Pulmonary artery endothelial cell (primary cell): ENCODE results near the gene BCAP31. TPM values are rescaled to one million over a fixed set of nuclear protein-coding genes. Genes with fewer than 3 reads are reported as not detected.
"Not testable (repeated sequence)": the region's sequence is repeated elsewhere in the genome, so short reads cannot be mapped to it uniquely, and the experiment has no call there.

Experiments used
- DNase-seq: peaks from one replicate; pipeline ENCODE4 v3.0.0-alpha.2; 2011; ENCODE audit warnings: low read depth, low spot score
- total RNA-seq: library from RNA; depleted of rRNA; stranded (reverse); fragments of >200 nt; gene quantifications from 2 replicates; pipeline ENCODE4 v1.2.3, GENCODE V29; 2014

BCAP31 gene
- total RNA-seq, 1 donor from 2014 or later = 323 TPM

DNA sequence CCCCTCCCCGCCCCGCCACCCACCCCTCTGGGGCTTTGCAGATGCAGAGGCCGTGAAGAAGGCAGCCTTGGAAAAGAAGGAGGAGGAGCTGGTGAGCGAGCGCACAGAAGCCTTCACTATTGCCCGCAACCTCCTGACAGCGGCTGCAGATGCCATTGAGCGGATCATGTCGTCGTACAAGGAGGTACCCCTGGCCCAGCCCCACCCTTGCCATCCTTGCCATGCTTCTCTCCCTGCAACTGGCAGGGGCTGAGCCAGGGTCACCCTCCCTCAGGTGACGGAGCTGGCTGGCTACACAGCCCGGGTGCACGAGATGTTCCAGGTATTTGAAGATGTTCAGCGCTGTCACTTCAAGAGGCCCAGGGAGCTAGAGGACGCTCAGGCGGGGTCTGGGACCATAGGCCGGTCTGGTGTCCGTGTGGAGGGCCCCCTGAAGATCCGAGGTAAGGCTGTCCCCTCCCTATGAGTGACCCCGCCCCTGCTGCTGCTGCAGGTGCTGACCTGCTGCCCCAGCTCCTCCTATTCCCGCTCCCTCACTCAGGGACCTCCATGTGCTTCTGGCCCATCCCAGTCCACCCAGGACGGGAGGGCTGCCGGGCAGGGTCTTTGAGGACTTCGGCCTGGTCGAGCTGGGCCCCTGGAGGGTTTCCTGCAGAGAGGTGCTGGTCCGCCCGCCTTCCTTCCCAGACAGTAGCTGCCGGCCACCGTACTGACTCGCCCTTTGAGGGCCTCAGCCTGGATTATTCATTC, 12.1 kb upstream of the BCAP31 start:
- DNase-seq = no peak

DNA sequence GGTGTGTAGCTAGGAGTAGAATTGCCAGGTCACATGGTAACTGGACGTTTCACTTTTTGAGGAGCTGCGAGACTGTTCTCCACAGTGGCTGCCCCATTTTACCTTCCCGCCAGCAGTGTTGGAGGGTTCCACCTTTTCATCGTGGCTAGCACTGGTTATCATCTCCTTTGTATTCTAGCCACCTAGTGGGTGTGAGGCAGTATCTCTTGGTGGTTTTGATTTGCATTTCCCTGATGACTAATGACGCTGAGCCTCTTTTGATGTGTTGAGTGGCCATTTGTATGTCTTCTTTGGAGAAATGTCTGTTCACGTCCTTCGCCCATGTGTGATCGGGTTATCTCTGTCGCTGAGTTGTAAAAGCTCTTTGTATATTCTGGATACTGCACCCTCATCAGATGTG, 11.1 kb upstream of the BCAP31 start:
- DNase-seq = no peak

DNA sequence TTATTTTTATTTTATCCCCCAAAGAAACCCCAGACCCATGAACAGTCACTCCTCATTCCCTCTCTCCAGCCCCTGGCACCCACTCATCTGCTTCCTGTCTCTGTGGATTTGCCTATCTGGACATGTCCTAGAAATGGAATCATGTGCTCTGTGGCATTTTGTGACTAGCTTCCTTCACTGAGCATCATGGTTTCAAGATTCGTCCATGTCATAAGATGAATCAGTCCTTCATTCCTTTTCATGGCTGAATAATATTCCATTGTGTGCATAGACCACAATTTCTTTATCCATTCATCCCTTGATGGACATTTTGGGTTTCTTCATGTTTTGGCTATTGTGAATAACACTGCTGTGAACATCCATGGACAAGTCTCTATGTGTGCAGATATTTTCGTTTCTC, 10.7 kb upstream of the BCAP31 start:
- no peak for DNase-seq

DNA sequence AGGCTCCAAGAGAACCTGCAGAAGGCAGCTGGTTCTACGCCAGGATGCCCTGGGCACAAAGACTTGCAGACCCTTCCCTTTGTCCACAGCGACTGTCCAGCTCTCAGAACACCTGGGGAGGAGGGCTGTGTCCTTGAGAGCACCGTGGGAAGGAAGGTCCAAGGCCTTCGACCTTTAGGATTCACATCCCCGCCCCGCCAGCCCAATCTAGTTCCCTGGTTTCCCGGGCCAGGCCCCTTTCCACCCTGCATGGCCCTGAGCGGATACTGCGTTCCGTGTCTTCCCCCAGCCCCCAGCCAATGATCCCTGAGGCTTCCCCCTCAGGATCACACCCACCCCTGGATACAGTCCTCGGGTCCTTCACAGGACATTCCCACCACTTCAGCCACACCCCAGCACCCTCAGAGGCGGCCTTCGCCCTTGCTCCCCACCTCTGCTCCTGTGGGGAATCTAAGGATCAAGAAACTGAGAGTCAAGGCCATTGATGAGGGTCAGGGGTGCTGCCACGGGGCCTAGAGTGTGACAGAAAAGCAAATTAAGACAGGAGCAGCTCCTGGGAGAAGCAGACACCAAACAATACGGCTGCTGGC, 9.6 kb upstream of the BCAP31 start:
- DNase-seq = no peak

DNA sequence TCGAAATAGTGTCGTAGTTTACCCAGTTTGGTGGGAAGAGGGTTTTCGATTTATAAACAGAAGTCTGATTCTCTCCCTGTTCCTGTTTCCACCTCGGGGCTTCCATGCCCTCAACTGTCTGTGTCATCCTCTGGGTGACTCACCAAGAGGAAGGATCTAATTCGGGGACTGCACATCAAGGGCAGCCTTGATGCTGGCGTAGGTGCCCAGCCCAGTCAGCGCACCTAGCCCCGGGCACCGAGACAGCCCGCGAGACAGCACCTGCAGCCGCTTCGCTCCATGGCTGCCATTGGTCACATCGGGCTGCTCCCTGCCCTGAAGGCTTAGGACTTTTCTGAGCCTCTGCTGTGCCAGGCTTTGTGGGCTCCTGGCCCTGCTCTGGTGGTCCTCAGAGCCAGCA, 8.2 kb upstream of the BCAP31 start:
- DNase-seq = no peak

DNA sequence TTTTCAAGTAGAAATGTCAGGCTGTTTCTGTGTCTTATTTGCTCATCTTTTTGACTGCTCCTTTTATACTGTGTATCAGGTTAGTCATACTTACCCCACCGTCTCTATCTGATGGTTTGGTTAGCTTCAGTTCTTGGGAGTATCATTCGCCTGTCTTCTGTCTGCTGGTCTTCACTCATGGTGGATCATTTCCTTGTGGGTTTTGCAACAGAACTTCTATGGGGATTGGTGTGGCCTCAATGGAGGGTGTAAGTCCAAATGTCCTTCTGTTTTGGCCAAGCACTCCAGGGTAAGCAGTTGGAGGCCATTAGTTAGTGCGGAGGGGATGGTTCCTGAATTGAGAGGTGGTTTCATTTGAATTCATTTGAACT, 7.6 kb upstream of the BCAP31 start:
- no peak for DNase-seq

DNA sequence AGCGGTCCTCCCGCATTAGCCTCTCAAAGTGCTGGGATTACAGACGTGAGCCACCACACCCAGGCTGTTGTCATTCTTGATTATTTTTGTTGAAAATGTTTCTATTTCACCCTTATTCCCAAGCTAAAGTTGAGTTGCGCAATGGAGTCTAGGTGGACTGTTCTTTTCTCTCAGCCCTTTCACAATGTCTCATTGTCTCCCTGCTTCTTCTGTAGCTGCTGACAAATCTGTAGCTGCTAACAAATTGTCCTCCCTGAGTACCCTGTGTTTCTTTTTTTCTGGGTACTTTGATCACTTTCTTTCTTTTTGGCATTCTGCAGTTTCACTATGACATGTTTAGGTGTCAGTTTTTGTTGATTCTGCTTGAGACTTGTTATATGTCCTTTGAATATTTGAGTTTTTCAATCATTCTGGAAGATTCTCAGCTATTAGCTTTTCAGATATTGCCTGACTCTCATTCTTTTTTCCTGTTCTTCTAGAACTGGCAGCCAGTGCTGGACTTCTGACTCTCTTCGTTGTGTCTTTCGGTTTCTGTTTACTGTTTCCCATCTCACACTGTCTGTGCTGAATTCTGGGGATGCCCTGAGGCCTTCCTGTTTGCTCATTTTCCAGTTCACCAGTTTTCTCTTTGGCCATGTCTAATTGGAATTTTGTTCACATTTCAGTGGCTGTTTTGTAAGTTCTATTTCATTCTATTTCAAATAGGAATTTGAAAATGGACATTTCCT, 7.1 kb upstream of the BCAP31 start:
- no peak for DNase-seq

DNA sequence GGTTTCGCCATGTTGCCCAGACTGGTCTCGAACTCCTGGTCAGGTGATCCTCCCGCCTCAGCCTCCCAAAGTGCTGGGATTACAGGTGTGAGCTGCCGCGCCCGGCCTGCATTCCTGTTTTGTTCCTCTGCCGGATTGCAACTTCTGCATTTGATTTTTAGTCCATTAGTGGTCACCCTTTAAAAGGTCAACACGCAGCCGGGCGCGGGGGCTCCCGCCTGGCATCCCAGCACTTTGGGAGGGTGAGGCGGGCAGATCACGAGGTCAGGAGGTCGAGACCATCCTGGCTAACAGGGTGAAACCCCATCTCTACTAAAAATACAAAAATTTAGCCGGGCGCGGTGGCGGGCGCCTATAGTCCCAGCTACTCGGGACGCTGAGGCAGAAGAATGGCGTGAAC, 5.9 kb upstream of the BCAP31 start:
- not testable (repeated sequence) for DNase-seq

DNA sequence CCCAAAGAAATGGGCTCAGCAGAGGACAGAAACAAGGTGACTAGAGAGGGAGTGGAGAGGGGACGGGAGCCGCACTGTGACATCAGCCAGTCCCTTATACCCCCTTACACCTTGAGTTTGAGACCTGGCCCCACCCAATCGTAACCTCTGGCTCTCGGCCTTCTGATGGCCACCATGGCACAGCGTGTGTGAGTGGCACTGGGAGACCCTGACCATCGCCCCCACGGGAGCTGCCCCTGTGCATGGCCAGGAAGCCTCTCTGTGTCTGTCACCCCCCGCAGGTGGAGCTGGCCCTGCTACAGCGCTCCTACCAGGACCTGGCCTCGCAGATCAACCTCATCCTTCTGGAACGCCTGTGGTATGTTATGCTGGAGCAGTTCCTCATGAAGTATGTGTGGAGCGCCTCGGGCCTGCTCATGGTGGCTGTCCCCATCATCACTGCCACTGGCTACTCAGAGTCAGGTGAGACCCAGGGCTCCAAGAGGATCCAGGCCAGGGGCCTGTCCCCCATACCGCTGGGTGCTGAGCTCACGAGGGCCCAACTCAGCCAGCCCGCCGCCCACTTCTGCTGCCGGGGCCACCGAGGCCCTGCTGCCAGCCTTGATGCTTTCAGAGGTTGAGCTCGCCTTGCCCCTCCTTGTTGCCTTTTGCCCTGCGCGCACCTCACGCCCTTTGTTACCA, 4.9 kb upstream of the BCAP31 start:
- DNase-seq = no peak

DNA sequence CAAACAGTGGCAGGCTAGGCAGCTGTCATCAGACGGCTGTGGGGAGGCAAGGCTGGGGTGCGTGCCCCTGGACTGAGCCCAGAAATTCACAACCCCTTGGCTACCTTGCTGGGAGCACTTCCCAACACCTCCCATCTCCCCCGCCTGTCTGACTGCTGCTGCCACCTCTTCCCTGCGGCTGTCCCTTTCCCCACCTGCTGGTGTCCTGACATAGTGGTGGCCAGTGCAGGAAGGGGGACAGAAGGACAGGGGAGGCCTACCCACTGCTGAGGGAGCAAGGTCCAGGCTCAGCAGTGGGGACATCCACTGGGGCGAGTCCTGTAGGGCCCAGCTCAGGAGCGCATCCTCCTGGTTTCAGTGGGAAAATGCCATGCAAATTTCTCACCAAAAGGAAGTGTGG, 3.9 kb upstream of the BCAP31 start:
- no peak for DNase-seq

DNA sequence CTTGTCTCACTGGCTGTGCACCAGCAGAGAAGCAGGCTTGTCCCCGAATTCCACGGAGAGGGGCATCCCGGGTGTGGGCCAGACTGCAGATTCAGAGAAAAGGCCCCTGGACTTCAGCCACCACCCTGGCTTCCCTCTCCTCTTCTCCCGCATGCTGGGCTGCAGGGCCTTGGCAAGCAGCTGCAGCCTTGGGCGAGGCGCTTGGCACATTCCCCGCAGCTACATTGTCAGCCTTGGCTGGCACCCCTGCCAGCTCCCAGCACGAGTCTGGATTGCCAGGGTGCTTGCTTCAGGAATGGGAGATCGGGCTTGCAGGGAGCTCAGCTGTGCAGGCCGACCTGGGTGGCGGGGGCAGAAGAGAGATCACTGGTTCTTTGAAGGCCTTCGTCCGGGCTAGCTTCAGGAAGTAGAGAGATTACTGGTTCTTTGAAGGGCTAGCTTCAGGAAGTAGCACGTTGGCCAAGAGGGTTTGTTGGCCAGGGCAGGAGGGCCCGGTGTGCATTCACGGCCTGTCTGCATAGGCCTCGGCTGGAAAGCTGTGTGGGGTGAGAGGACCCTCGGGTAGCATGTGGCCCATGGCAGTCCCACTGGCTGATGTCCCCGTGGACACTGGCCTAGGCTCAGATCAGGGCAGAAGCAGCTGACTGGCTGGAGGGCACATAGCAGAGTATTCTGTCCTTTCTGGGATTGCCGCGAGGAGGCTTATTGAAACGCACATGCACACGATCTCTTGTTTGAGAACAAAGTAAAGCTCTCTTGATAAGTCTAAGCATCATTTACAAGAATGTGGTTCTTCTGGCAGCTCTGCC, 3.1 kb upstream of the BCAP31 start:
- no peak for DNase-seq

DNA sequence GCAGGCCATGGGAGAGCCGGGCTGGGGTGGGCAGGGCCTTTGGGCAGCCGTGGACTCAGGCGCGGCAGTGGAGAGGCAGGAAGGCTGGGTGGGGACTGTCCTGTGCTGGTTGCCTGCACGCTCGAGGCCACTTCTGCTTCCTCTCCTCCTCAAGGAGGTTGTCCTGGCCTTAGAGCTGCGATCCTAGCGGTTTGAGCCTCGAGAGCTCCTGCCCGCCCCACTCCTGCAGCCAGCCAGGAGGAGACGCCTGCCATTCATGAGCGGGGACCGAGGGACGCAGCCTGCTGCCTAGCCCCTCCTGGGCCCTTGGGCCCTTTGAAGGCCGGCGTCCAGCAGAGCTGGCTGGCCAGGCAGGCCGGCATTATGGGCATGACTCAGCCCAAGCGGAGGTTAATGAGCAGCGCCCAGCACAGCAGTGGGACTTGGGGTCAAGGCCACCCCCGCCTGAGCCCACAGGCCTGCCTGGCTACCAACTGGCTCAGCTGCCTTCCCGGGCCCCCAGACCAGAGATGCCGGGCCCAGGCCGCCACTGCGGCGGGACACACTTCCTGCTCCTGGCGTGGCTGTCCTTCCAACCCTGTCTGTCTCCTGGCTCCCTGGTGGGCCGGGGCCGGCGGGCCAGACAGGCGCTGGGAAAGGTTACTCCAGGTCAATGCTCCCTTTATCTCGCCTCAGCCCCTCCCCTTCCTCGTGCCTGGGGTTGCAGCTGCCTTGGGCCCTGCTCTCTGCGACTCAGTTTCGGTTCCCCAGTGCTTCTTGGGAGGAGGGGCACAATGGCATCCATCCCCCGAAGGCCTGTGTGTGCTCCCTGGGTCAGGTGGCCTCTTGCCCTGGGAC, 2.3 kb upstream of the BCAP31 start:
- DNase-seq = no peak

DNA sequence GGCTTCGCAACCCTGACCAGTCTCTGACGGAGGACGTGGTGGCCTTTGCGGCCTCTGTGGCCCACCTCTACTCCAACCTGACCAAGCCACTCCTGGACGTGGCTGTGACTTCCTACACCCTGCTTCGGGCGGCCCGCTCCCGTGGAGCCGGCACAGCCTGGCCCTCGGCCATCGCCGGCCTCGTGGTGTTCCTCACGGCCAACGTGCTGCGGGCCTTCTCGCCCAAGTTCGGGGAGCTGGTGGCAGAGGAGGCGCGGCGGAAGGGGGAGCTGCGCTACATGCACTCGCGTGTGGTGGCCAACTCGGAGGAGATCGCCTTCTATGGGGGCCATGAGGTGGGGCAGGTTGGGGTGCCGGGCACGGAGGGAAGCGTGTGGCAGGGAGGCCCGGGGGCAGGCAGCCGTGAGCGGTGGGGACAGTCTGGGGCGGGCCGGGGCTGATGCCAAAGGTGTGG, 1.7 kb upstream of the BCAP31 start:
- DNase-seq = no peak

DNA sequence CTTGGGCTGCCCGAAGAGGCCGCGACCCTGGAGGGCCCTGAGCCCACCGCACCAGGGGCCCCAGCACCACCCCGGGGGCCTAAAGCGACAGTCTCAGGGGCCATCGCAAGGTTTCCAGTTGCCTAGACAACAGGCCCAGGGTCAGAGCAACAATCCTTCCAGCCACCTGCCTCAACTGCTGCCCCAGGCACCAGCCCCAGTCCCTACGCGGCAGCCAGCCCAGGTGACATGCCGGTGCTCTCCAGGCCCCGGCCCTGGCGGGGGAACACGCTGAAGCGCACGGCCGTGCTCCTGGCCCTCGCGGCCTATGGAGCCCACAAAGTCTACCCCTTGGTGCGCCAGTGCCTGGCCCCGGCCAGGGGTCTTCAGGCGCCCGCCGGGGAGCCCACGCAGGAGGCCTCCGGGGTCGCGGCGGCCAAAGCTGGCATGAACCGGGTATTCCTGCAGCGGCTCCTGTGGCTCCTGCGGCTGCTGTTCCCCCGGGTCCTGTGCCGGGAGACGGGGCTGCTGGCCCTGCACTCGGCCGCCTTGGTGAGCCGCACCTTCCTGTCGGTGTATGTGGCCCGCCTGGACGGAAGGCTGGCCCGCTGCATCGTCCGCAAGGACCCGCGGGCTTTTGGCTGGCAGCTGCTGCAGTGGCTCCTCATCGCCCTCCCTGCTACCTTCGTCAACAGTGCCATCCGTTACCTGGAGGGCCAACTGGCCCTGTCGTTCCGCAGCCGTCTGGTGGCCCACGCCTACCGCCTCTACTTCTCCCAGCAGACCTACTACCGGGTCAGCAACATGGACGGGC, 1.0 kb upstream of the BCAP31 start:
- no peak for DNase-seq

DNA sequence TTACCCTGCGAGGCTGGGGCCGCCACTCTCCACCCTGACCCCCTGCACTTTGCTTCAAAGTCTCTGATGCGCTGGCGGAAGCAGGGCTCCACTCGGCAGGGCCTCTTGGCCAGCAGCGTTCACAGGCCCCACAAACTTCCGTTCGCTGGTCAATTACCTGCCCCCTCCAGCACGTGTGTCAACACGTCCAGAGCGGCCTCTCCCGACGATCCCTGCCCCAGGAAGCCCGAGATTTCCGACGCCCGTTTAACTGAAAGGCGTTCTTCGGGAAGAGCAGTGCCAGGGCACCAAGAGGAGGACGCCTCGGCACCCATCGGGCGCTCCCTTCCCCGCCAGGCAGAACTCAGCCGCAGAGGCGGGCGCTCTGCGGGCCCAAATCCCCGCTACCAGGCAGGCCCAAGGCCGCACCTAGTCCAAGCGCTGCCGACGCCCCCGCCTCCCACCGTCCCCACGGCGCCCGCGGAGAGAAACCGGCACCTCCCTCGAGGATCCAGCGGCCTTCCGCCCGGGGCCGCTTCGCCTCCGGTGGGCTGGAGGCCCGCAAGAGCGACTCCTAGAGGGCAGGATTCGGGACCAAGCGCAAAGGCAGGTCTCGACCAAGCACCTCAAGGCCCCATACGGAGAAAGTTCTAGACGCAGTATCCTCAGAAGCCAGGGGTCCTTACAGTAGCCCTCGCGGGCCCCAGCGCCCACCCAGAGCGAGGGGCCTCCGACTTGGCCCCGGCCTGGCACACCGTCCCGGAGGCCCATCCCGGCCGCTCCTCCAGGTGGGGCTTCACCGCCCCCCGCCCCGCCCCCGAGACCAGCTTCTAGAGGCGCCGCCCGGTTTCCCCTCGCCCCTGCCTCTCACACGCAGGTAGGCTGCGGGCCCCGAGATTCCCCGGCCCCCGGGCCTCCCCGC, 586 bp downstream of the BCAP31 start:
- DNase-seq = no peak

DNA sequence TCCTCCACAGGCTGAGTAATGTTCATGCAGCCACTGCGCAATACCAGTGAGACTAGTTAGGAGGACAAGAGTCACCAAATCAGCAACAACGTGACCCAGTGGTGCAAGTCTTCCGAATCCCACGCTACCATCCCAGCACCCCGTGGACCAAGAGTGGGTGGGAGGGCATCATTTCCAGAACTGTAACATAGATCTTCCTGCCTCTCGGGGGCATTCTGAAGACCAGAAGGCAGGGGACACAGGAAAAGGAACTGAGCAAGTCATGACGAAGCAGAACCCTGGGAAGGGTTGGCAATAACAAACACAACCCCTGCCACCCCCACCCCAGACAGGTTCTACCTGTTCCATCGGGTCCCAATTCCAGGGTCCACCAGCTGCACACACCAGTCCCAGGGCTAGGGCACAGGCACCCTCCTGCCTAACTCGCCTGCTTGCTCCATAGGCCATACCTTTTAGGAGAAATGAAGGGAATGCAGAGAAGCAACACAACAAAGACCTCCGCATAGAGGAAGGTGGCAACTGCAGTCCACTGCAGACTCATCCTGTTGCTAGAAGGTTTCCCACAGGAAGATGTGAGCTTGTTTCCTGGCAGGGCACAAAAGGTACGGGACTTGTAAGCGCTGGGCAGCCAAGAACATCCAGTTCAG, 1.4 kb downstream of the BCAP31 start:
- no peak for DNase-seq

DNA sequence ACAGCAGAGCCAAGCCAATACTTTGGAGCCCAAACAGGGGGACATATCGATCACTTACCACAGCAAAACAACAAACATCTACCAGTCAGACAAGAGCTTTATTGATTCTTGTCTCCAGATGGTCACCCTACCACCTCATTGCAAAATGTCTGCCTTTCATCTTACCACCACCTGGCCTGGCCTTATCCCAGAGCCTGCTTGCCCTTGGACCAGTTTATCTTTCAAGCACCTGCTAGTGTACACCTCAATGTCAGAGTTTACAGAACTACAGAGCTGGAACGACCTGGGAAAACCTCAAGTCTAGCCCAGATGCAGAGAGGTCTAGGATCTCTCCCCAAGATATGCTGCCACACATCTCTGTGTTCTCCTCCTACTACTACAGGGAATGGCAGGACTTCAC, 4.5 kb downstream of the BCAP31 start:
- no peak for DNase-seq

DNA sequence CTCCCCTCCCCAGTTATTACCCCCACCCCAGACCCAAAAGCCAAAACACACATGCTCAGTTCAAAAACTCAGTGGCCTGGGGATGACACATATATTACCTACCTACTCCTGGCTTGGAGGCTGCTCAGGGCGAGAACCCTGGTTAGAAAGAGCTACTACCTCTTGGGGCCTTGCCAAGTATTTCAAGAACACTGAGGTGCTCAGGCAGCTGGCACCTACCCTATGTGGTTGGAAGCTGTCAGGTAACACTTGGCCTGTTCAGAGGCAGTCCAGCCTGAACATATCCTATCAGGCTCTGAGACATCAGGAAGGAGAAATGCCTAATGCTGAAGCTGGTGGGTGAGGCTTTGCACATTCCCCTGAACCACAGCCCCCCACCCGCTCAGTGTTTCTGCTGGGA, 4.9 kb downstream of the BCAP31 start:
- DNase-seq = no peak
